Placental epithelial cell (primary cell): ENCODE data around the gene XCR1. TPM values are rescaled to one million over a fixed set of nuclear protein-coding genes. Genes with fewer than 3 reads are reported as not detected.

Experiments
- total RNA-seq: library from RNA; depleted of rRNA; stranded (reverse); fragments of >200 nt; gene quantifications from 2 replicates; pipeline ENCODE4 v1.2.3, GENCODE V29; 2012

The XCR1 gene, protein sequence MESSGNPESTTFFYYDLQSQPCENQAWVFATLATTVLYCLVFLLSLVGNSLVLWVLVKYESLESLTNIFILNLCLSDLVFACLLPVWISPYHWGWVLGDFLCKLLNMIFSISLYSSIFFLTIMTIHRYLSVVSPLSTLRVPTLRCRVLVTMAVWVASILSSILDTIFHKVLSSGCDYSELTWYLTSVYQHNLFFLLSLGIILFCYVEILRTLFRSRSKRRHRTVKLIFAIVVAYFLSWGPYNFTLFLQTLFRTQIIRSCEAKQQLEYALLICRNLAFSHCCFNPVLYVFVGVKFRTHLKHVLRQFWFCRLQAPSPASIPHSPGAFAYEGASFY
- total RNA-seq, result under 0.01 TPM in 1 of 2 replicates, not detected in the other

DNA sequence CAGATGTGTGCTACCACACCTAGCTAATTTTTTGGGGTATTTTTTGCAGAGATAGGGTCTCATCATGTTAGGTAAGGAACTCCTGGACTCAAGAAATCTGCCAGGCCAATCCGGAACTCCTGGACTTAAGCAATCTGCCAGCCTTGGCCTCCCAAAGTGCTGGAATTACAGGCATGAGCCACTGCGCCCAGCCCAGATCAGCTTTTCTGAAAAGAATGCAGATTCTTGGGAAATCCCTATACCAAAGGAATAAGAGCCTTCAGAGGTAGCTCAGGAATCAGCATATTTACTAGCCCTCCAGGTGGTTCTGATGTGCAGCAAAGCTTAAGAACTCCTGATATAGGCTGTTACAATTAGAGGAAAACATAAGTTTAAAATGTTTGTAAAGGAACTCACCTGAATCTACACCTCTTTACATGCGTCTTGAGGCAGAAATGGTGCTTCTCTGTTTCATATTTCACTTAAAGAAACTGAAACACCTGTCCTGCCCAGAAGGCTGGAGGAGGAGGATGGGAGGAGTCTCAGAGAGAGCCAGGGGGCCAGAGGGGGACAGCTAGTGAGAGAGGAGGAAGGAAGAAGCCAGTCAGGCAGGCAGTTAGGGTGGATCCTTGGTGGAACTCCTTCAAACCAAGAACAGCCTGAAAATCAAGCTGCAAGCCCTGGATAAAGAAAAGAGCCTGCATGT, at the start of gene XCR1:
XCR1 (minus strand) TSS at position 463 of the 685 bp plus-strand sequence. CDS start 5,536 bp downstream, outside the sequence.

DNA sequence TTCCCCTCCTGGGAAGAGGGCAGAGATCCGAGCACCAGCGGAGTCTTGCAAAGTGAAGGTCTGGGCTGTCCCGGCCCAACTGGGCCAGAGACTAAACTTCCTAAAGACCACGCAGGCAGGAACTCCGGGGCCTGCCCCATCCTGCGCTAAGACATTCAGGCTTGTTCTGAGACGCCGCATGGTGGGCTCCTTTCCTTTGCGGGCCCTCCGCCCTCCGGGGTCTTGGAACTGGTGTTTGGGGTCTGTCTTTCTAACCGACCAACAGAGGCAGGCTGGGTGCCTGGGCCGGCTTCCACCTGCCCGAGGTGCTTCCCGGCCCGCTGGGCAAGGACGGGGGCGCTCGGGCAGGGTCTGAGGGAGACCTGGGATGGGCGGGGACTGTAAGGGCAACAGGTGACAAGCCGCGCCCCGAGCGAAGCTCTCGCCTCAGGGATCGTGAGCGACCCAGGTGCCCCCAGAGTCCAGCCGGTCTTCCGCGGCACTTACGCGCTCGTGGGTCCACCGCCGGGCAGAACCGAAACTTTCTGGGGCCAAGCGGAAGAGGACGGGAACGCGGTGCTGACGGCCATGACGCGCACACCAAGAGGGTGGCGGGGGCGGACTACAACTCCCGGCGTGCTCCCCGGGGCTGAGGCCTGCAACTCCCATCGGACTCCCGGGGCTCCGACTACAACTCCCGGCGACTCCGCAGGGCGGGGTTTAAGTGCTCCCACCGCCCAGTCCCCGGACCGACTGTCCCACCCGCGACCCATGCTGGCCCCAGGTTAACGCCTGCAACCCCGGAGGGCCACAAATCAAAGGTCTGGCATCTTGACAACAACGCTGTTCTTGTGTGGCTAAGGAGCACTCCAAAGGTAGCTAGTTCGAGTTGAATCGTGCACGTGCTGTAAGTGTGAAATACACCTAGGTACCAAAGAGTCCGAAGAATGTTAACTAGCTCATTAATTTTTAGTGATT, 31.8 kb downstream of the XCR1 start, which contains the start of gene FYCO1:
FYCO1 (minus strand) TSS at position 589 of the 957 bp plus-strand sequence. CDS start 10,914 bp downstream, outside the sequence.

Other genes starting within 250 kb of the XCR1 start
- not detected in 2 replicates for gene SLC6A20, start 230.9 kb downstream of the XCR1 start, total RNA-seq
- gene LZTFL1, start 185.4 kb downstream of the XCR1 start, total RNA-seq, result 20.4 and 22.8 TPM in 2 replicates
- not detected in 2 replicates for gene CCR9, start 140.9 kb downstream of the XCR1 start, total RNA-seq
- gene CXCR6, start 84.0 kb downstream of the XCR1 start, total RNA-seq, result not detected in 2 replicates
- 2.4 and 4.3 TPM in 2 replicates for gene FYCO1, start 31.7 kb downstream of the XCR1 start, total RNA-seq
- not detected in 2 replicates for gene CCR1, start 180.8 kb upstream of the XCR1 start, total RNA-seq
- gene CCR3, start 215.0 kb upstream of the XCR1 start, total RNA-seq, result 0.33 TPM in 1 of 2 replicates, not detected in the other